ENCODE data around the gene ESPNL. TPM values are rescaled to one million over a fixed set of nuclear protein-coding genes. Genes with fewer than 3 reads are reported as not detected.
A peak's percentile ranks its signal among the peaks of the same experiment; 100 is the strongest.

Gene ESPNL
- total RNA-seq, 1 donor from 2014 or later = not detected

DNA sequence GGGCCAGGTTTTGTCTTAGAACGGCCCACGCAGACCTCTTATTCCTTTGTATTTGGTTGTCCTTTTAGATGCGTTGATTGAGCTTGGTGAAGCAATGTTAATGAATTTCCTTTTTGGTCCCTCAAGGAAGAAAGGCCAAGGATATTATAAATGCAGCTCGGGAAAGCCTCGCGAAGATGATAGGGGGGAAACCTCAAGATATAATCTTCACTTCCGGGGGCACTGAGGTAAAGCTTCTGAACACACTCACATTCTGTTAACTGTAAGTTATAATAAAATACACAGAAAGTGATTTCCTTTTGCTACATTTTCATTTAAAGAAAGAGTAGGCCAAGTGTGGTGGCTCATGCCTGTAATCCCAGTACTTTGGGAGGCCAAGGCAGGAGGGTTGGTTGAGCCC, 32.2 kb upstream of the ESPNL start:
- no peaks in the 10 kb centered on the region for H3K27me3 Mint-ChIP-seq (ENCODE audit: unreplicated experiment)
- no peak overlapping the region for H3K4me3 Mint-ChIP-seq (ENCODE audit: unreplicated experiment)
- H3K9me3 Mint-ChIP-seq (ENCODE audit: unreplicated experiment) = peaks cover 10% of the 10 kb centered on the region
- no peak for DNase-seq (ENCODE audit: extremely low spot score, unreplicated experiment)
- H3K36me3 Mint-ChIP-seq (ENCODE audit: unreplicated experiment) = peaks cover 44% of the 10 kb centered on the region
- peaks cover under 1% of the 10 kb centered on the region for H3K4me1 Mint-ChIP-seq (ENCODE audit: unreplicated experiment)
- TF ChIP-seq, protein P1, sequence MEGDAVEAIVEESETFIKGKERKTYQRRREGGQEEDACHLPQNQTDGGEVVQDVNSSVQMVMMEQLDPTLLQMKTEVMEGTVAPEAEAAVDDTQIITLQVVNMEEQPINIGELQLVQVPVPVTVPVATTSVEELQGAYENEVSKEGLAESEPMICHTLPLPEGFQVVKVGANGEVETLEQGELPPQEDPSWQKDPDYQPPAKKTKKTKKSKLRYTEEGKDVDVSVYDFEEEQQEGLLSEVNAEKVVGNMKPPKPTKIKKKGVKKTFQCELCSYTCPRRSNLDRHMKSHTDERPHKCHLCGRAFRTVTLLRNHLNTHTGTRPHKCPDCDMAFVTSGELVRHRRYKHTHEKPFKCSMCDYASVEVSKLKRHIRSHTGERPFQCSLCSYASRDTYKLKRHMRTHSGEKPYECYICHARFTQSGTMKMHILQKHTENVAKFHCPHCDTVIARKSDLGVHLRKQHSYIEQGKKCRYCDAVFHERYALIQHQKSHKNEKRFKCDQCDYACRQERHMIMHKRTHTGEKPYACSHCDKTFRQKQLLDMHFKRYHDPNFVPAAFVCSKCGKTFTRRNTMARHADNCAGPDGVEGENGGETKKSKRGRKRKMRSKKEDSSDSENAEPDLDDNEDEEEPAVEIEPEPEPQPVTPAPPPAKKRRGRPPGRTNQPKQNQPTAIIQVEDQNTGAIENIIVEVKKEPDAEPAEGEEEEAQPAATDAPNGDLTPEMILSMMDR (IDR thresholded peaks at IDR 0.05) = no peak
- H3K27ac Mint-ChIP-seq (ENCODE audit: unreplicated experiment) = no peak overlapping the region

DNA sequence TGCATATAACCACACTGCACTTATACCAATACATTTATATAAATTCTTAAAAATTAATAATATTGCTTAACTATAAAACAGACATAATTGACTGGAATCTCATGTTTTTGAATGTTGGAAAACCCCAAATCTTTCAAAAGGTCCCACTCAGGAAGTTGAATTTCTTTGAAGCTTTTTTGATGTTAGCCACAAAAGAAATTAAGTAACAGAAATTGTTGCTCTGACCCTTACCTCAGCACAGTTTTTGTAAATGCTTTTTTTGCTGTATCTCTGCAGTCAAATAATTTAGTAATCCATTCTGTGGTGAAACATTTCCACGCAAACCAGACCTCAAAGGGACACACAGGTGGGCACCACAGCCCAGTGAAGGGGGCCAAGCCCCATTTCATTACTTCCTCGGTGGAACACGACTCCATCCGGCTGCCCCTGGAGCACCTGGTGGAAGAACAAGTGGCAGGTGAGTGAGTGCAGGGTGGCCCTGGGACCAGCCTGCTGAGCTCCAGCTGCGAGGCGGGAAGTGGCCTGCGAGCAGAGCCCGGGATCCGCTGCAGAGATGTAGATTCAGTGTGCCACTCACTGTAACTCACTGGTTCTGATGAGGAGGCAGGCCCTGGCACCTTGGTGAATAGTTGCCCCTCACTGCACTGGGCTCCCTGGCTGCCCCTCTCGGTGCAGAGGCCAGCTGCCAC, 31.0 kb upstream of the ESPNL start:
- Mint-ChIP-seq H3K27me3 (ENCODE audit: unreplicated experiment) (no peaks in the 10 kb centered on the region), H3K4me3 (ENCODE audit: unreplicated experiment) (no peak overlapping the region), H3K36me3 (ENCODE audit: unreplicated experiment) (peaks cover 48% of the 10 kb centered on the region), H3K4me1 (ENCODE audit: unreplicated experiment) (no peaks in the 10 kb centered on the region), H3K9me3 (ENCODE audit: unreplicated experiment) (peaks cover 12% of the 10 kb centered on the region), H3K27ac (ENCODE audit: unreplicated experiment) (no peak overlapping the region)
- TF ChIP-seq, protein P1 (IDR thresholded peaks at IDR 0.05) = no peak
- peak; percentile 75 for DNase-seq (ENCODE audit: extremely low spot score, unreplicated experiment)

DNA sequence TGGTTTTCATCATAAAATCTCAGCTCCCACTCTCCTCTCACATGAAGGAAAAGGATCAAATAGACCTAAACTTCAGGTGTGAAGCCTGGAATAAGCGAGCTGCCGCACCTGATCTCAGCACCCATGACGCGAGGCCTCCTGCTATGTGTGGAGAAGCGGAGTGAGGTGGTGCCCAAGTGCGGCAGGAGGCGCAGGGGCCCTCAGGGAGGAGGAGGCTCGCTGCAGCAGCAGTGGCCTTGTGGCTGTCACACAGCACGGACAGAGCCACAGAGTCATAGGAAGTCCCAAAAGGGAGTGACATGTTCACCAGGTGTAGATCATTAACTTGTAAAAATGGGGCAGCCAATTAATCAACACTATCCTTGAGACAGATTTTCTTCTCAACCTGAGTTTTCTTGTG, 30.3 kb upstream of the ESPNL start:
- Mint-ChIP-seq H3K27ac (ENCODE audit: unreplicated experiment) (no peak overlapping the region), H3K36me3 (ENCODE audit: unreplicated experiment) (peaks cover 47% of the 10 kb centered on the region), H3K4me3 (ENCODE audit: unreplicated experiment) (no peak overlapping the region), H3K4me1 (ENCODE audit: unreplicated experiment) (no peaks in the 10 kb centered on the region), H3K9me3 (ENCODE audit: unreplicated experiment) (peaks cover 12% of the 10 kb centered on the region), H3K27me3 (ENCODE audit: unreplicated experiment) (no peaks in the 10 kb centered on the region)
- DNase-seq (ENCODE audit: extremely low spot score, unreplicated experiment) = peak; percentile 79
- TF ChIP-seq, protein P1 (IDR thresholded peaks at IDR 0.05) = no peak

DNA sequence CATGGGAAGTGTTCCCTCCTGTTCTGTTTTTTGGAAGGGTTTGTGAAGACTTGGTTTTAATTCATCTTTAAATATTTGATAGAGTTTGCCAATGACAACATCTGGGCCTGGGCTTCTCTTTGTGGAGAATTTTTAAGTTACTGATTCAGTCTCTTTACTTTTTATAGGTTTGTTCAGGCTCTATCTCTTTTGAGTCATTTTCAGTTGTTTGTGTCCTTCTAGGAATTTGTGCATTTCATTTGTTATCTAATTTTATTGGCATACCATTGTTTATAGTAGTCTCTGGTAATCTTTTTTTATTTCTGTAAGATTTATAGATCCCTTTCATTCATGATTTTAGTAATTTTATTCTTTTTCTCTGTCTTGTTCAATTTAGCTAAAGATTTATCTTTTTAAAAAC, 24.7 kb upstream of the ESPNL start:
- Mint-ChIP-seq H3K27me3 (ENCODE audit: unreplicated experiment) (no peaks in the 10 kb centered on the region), H3K9me3 (ENCODE audit: unreplicated experiment) (peaks cover 26% of the 10 kb centered on the region), H3K4me3 (ENCODE audit: unreplicated experiment) (no peak overlapping the region), H3K27ac (ENCODE audit: unreplicated experiment) (no peak overlapping the region), H3K36me3 (ENCODE audit: unreplicated experiment) (peaks cover 61% of the 10 kb centered on the region), H3K4me1 (ENCODE audit: unreplicated experiment) (peaks cover 2% of the 10 kb centered on the region)
- TF ChIP-seq, protein P1 (IDR thresholded peaks at IDR 0.05) = no peak
- DNase-seq (ENCODE audit: extremely low spot score, unreplicated experiment) = no peak

- H3K36me3 Mint-ChIP-seq (ENCODE audit: unreplicated experiment) = peaks cover 67% of the 10 kb centered on the region
Observed at GRCh38 chr2:238077292-238077691, 22.8 kb upstream of the ESPNL start.

More at GRCh38 chr2:238077292-238077691, 22.8 kb upstream of the ESPNL start:
- Mint-ChIP-seq H3K4me3 (ENCODE audit: unreplicated experiment) (no peak overlapping the region), H3K27me3 (ENCODE audit: unreplicated experiment) (no peaks in the 10 kb centered on the region), H3K9me3 (ENCODE audit: unreplicated experiment) (peaks cover 23% of the 10 kb centered on the region), H3K27ac (ENCODE audit: unreplicated experiment) (no peak overlapping the region), H3K4me1 (ENCODE audit: unreplicated experiment) (peaks cover 2% of the 10 kb centered on the region)
- TF ChIP-seq, protein P1 (IDR thresholded peaks at IDR 0.05) = no peak
- no peak for DNase-seq (ENCODE audit: extremely low spot score, unreplicated experiment)
